ENCODE results near the gene CDK10.

DNA sequence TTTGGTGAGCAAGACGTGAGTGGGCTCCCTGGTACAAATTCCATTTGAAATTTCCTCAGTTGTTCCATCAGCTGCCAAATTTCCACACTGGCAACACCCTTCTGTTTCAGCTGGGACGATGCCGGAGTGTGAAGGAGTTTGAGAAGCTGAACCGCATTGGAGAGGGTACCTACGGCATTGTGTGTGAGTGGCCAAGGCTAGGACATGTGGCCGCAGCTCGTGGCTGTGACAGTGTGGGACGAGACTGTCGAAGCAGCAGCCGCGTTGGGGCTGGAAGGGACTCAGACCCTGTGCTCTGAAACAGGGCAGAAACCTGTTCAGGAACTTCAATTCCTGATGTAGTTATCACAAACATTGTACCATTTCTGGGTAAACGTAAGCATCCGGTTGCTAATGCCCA is 2.7 kb downstream of the CDK10 start:
- TF ChIP-seq, protein P1, sequence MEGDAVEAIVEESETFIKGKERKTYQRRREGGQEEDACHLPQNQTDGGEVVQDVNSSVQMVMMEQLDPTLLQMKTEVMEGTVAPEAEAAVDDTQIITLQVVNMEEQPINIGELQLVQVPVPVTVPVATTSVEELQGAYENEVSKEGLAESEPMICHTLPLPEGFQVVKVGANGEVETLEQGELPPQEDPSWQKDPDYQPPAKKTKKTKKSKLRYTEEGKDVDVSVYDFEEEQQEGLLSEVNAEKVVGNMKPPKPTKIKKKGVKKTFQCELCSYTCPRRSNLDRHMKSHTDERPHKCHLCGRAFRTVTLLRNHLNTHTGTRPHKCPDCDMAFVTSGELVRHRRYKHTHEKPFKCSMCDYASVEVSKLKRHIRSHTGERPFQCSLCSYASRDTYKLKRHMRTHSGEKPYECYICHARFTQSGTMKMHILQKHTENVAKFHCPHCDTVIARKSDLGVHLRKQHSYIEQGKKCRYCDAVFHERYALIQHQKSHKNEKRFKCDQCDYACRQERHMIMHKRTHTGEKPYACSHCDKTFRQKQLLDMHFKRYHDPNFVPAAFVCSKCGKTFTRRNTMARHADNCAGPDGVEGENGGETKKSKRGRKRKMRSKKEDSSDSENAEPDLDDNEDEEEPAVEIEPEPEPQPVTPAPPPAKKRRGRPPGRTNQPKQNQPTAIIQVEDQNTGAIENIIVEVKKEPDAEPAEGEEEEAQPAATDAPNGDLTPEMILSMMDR (IDR thresholded peaks at IDR 0.05; ENCODE audit: insufficient read depth, low read length), result no peak
- TF ChIP-seq POLR2AphosphoS5 (IDR thresholded peaks at IDR 0.05; ENCODE audit: low read depth) (no peak), GABPA (IDR thresholded peaks at IDR 0.05; ENCODE audit: low read depth) (no peak), SPI1 (IDR thresholded peaks at IDR 0.05; ENCODE audit: borderline replicate concordance, low read depth) (no peak)
- TF ChIP-seq, protein P2, sequence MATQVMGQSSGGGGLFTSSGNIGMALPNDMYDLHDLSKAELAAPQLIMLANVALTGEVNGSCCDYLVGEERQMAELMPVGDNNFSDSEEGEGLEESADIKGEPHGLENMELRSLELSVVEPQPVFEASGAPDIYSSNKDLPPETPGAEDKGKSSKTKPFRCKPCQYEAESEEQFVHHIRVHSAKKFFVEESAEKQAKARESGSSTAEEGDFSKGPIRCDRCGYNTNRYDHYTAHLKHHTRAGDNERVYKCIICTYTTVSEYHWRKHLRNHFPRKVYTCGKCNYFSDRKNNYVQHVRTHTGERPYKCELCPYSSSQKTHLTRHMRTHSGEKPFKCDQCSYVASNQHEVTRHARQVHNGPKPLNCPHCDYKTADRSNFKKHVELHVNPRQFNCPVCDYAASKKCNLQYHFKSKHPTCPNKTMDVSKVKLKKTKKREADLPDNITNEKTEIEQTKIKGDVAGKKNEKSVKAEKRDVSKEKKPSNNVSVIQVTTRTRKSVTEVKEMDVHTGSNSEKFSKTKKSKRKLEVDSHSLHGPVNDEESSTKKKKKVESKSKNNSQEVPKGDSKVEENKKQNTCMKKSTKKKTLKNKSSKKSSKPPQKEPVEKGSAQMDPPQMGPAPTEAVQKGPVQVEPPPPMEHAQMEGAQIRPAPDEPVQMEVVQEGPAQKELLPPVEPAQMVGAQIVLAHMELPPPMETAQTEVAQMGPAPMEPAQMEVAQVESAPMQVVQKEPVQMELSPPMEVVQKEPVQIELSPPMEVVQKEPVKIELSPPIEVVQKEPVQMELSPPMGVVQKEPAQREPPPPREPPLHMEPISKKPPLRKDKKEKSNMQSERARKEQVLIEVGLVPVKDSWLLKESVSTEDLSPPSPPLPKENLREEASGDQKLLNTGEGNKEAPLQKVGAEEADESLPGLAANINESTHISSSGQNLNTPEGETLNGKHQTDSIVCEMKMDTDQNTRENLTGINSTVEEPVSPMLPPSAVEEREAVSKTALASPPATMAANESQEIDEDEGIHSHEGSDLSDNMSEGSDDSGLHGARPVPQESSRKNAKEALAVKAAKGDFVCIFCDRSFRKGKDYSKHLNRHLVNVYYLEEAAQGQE (IDR thresholded peaks at IDR 0.05; ENCODE audit: insufficient replicate concordance, low read depth), result no peak
